HG02981 (cell line): ENCODE measurements around the gene GLT1D1.
"Not testable (repeated sequence)": the region's sequence is repeated elsewhere in the genome, so short reads cannot be mapped to it uniquely, and the experiment has no call there.

Experiments used
- ATAC-seq: cut with Tn5 transposase; IDR thresholded peaks from one replicate; pipeline ENCODE4 v1.9.1; 2021; ENCODE audit warnings: mild to moderate bottlenecking, moderate library complexity; ENCODE audit not compliant: unreplicated experiment

Gene GLT1D1

GRCh38 chr12:128820253-128820652 lies 33.0 kb upstream of the GLT1D1 start:
- no peak for ATAC-seq

DNA sequence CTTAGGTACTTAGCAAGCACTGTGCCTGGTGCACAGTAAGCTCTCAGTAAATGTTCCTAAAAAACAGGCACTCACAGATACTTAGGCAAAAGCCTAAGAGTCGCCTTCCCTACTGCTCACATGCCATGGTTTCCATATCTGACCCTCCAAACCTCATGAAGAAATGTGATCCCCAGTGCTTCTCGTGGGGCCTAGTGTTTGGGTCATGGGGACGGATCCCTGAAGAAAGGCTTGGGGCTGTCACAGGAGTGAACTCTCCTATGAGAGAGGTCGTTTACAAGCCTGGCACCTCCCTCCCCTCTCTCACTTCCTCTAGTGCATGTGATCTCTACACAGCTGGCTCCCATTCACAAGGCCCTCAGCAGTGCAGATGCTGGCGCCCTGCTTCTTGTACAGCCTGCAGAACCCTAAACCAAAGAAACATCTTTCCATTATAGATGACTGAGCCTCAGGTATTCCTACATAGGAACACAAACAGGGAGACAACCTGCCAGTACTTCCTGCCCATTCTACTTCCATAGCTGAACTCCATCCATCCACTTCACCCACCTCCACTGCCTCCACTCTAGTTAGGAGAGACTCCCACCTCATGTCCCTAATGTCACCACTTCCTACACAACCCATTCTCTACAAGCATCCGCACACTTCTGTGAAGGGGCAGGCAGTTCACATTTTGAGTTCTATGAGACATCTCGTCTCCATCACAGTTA lies 32.4 kb upstream of the GLT1D1 start:
- ATAC-seq, result peak; percentile 52

- ATAC-seq, result peak; percentile 20
Observed at GRCh38 chr12:128823216-128823915, 29.9 kb upstream of the GLT1D1 start.

- ATAC-seq, result peak; percentile 83
Observed at GRCh38 chr12:128823916-128824839, 29.1 kb upstream of the GLT1D1 start, which contains the start of gene SLC15A4. SLC15A4 (minus strand) TSS chr12:128823958; CDS start chr12:128823943, 15 bp downstream.

GRCh38 chr12:128825835-128826234 lies 27.4 kb upstream of the GLT1D1 start:
- no peak for ATAC-seq

DNA sequence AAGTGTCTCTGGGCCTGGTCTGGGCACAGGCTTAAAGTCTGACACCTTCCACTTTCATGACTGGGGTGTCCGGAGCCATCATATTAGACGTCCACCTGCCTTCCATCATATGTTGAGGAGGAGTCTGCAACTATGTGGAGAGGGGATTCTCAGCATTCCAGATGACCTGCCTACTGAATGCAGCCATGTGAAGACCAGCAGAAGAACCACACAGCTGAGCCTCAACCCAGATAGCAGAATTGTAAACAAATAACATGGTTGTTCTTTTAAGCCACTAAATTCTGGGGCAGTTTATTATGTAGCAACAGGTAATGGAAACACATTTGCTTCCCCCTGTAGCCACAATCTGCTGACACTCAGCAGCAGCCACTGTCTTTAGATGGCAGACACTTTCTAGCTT lies 25.6 kb upstream of the GLT1D1 start:
- ATAC-seq, result no peak

DNA sequence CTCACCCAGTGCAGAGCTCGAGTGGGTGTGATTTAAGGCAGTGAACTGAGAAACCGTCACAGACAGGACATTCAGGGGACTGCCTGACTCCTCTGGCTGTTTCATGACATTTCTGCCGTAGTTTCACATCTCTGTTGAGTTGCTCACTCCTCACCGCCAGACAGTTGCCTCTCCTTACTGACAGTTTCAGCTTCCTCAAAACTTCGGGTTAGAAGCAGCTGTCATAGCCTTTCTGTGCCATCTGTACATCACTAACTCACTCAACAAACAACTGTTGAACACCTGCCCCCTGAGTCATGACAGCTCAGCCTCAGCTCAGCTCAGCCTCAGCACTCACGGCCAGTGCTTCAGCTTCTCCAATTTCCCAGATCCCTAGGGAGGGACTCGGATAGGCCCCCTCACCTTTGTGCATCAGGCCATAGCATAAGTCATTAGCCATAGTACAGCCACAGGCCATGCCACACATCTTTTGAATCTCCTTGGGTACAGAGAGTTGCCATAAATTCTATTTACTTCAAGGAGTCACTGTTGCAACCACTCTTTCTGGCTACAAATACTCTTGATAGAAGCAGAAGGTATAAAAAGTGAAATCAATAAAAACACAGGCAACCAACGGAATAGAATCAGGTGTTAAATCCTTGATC lies 23.3 kb upstream of the GLT1D1 start:
- ATAC-seq, result peak; percentile 89

- peak; percentile 49 for ATAC-seq
Observed at GRCh38 chr12:128830505-128830893, 22.8 kb upstream of the GLT1D1 start.

- no peak for ATAC-seq
Observed at GRCh38 chr12:128833418-128833817, 19.9 kb upstream of the GLT1D1 start.

GRCh38 chr12:128839885-128840284 lies 13.4 kb upstream of the GLT1D1 start:
- ATAC-seq, result not testable (repeated sequence)

DNA sequence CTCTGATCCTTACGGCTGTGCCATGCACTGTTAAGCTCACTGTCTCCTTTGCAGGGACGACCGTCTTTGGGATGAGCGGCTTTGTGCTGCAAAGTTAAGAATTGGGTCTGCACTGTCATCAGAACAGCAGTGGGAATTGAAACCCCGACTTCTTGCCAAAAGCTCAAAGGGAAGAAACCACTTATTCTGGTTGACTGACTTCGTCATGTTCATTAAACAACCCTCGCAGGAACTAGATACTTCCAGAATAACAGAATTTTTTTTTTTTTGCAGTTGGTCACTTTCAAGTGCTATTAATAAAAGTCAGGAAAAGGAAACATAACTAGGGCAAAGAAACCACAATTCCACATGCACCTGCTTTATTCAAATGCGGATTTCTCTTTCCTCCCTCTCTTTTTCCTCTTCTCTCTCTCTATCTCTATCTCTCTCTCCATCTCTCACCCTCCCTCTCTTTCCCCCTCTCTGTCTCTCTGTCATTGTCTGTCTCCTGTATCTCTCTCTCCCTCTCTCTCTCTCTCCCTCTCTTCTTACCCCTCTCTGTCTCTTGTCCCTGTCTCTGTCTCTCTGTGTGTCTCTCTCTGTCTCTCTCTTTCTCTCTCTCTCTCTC lies 12.3 kb upstream of the GLT1D1 start:
- peak; percentile 64 for ATAC-seq

DNA sequence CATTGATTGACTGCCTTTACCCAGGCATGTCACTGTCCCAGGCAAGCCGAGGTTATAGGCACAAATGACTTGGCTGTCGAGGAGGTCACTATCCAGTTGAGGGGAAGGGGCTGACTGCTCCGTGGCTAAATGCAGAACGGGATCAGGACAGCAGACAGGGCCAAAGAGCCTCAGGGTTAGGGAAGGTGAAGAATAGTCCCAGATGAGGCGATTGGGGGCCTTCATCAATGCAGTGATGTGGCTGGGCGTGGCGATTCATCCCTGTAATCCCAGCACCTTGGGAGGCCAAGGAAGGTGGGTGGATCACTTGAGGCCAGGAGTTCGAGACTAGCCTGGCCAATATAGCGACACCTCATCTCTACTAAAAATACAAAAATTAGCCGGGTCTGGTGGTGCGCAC lies 10.7 kb upstream of the GLT1D1 start:
- no peak for ATAC-seq

DNA sequence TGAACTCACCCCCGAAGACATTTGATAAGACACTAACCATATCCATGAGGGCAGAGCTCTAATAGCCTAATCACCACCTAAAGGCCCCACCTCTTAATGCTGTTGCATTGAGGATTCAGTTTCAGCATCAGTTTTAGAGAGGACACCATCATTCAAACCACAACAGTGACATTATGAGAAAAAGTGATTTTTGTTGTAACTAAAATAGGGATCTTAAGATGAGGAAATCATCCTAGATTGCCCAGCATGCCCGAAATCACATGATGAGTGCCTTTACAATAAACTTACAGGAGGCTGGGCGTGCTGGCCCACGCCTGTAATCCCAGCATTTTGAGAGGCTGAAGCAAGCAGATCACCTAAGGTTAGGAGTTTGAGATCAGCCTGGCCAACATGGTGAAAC lies 9.7 kb upstream of the GLT1D1 start:
- ATAC-seq, result no peak

DNA sequence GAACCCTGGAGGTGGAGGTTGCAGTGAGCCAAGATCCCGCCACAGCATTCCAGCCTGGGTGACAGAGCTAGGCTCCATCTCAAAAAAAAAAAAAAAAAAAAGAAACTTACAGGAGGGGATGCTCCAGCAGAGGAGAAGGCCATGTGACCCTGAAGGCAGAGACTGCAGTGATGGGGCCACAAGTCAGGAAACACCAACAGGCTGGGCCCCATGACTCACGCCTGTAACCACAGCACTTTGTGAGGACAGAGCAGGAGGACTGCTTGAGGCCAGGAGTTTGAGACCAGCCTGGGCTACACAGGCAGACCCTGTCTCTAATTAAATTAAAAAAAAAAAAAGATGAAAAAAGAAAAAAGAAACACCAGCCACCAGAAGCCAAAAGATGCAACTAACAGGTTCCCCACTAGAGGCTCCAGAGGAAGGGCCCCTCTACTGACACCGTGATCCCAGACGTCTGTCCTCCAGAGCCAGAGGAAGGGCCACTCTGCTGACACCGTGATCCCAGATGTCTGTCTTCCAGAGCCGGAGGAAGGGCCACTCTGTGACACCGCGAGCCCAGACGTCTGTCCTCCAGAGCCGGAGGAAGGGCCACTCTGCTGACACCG lies 9.1 kb upstream of the GLT1D1 start:
- ATAC-seq, result peak; percentile 48

DNA sequence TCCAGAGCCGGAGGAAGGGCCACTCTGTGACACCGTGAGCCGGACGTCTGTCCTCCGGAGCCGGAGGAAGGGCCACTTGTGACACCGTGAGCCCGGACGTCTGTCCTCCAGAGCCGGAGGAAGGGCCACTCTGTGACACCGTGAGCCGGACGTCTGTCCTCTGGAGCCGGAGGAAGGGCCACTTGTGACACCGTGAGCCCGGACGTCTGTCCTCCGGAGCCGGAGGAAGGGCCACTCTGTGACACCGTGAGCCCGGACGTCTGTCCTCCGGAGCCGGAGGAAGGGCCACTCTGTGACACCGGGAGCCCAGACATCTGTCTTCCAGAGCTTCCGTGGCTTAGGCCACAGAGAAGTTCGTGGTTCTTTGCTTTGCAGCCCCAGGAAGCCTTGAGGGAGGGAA lies 6.6 kb upstream of the GLT1D1 start:
- not testable (repeated sequence) for ATAC-seq

- ATAC-seq, result no peak
Observed at GRCh38 chr12:128848371-128848770, 4.9 kb upstream of the GLT1D1 start.

- not testable (repeated sequence) for ATAC-seq
Observed at GRCh38 chr12:128849806-128850205, 3.5 kb upstream of the GLT1D1 start.

DNA sequence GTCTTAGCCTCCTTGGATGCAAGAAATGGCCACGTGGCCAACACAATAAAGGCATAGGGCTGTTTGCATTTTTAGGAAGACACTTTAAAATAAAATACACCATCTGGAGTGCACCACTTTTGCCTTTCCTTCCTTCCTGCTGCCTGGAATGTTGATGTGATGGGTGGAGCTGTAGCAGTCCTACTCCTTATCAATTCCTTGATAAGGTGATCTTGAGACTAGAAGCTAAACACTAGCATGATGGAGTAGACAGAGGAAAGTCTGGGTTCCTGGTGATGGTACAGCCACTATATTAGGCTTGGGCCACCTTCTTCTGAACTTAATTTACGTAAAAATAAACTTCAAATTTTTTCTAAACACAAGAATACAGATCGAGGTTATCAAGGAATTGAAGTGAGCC lies 2.9 kb upstream of the GLT1D1 start:
- ATAC-seq, result no peak

- ATAC-seq, result not testable (repeated sequence)
Observed at GRCh38 chr12:128851429-128851828, 1.8 kb upstream of the GLT1D1 start.
